ENCODE data around the gene TIPIN. TPM values are rescaled to one million over a fixed set of nuclear protein-coding genes. Genes with fewer than 3 reads are reported as not detected.
"Not testable (repeated sequence)": the region's sequence is repeated elsewhere in the genome, so short reads cannot be mapped to it uniquely, and the experiment has no call there.

TIPIN gene
- total RNA-seq, 6 experiments from 2014 or later = 7.8 to 15.7 (median 14.4) TPM

- H3K9me3 Mint-ChIP-seq = no peaks in the 10 kb centered on the region
- H3K4me1 Mint-ChIP-seq (ENCODE audit: low read depth) = no peaks in the 10 kb centered on the region
- no peaks in the 10 kb centered on the region; the same call in 1 of the 2 replicates for H3K36me3 Mint-ChIP-seq (ENCODE audit: low read depth)
- no peak overlapping the region for H3K27ac Mint-ChIP-seq
- no peak for DNase-seq
- no peaks in the 10 kb centered on the region; the same call in 1 of the 2 replicates for H3K27me3 Mint-ChIP-seq (ENCODE audit: insufficient read depth)
- H3K4me3 Mint-ChIP-seq = no peak overlapping the region
- TF ChIP-seq CTCF (IDR thresholded peaks at IDR 0.05) = no peak
Observed at GRCh38 chr15:66306381-66306780, 50.1 kb downstream of the TIPIN start.

GRCh38 chr15:66304425-66304824, 52.1 kb downstream of the TIPIN start:
- not testable (repeated sequence) for H3K36me3 Mint-ChIP-seq (ENCODE audit: low read depth); H3K4me1 Mint-ChIP-seq (ENCODE audit: low read depth)

GRCh38 chr15:66302489-66303278, 53.8 kb downstream of the TIPIN start:
- Mint-ChIP-seq H3K4me1 (ENCODE audit: low read depth) (peaks cover 10% of the 10 kb centered on the region), H3K27ac (no peak overlapping the region), H3K9me3 (no peaks in the 10 kb centered on the region), H3K27me3 (ENCODE audit: insufficient read depth) (no peaks in the 10 kb centered on the region; the same call in 1 of the 2 replicates), H3K4me3 (no peak overlapping the region), H3K36me3 (ENCODE audit: low read depth) (no peaks in the 10 kb centered on the region; the same call in 1 of the 2 replicates)
- no peak for DNase-seq
- TF ChIP-seq CTCF (IDR thresholded peaks at IDR 0.05) = no peak

More at GRCh38 chr15:66304425-66304824, 52.1 kb downstream of the TIPIN start:
- H3K27me3 Mint-ChIP-seq (ENCODE audit: insufficient read depth); H3K27ac Mint-ChIP-seq; H3K9me3 Mint-ChIP-seq; H3K4me3 Mint-ChIP-seq; DNase-seq: not testable (repeated sequence)

GRCh38 chr15:66298803-66299251, 57.7 kb downstream of the TIPIN start:
- no peak overlapping the region for H3K4me3 Mint-ChIP-seq
- no peak for TF ChIP-seq CTCF (IDR thresholded peaks at IDR 0.05)
- H3K4me1 Mint-ChIP-seq (ENCODE audit: low read depth) = peaks cover 31% of the 10 kb centered on the region
- H3K36me3 Mint-ChIP-seq (ENCODE audit: low read depth) = no peaks in the 10 kb centered on the region; the same call in 1 of the 2 replicates
- H3K27ac Mint-ChIP-seq = peak overlapping the region; percentile 59
- no peaks in the 10 kb centered on the region; the same call in 1 of the 2 replicates for H3K27me3 Mint-ChIP-seq (ENCODE audit: insufficient read depth)
- no peak for DNase-seq
- H3K9me3 Mint-ChIP-seq = no peaks in the 10 kb centered on the region

- no peak overlapping the region for H3K4me3 Mint-ChIP-seq
Observed at GRCh38 chr15:66296186-66296585, 60.3 kb downstream of the TIPIN start.

More at GRCh38 chr15:66296186-66296585, 60.3 kb downstream of the TIPIN start:
- H3K36me3 Mint-ChIP-seq (ENCODE audit: low read depth) = no peaks in the 10 kb centered on the region; the same call in 1 of the 2 replicates
- H3K27ac Mint-ChIP-seq = no peak overlapping the region
- peaks cover 46% of the 10 kb centered on the region for H3K4me1 Mint-ChIP-seq (ENCODE audit: low read depth)
- no peak for TF ChIP-seq CTCF (IDR thresholded peaks at IDR 0.05)
- no peaks in the 10 kb centered on the region for H3K27me3 Mint-ChIP-seq (ENCODE audit: insufficient read depth)
- H3K9me3 Mint-ChIP-seq = no peaks in the 10 kb centered on the region
- DNase-seq = no peak

Measured in HFFc6 (cell line).